Measurements from ENCODE around the gene NOX5. TPM values are rescaled to one million over a fixed set of nuclear protein-coding genes. Genes with fewer than 3 reads are reported as not detected.
"Not testable (repeated sequence)": the region's sequence is repeated elsewhere in the genome, so short reads cannot be mapped to it uniquely, and the experiment has no call there.

Gene NOX5
- total and polyA plus RNA-seq, 10 of the 15 experiments (the other 5 are each of a cell fraction or from before 2014, with no cell fraction given) = not detected

- Histone ChIP-seq H3K27ac (ENCODE audit: control insufficient read depth, insufficient read depth) (no peak overlapping the region), H3K79me2 (ENCODE audit: control insufficient read depth, insufficient read depth, low read length) (no peaks in the 10 kb centered on the region), H2AFZ (ENCODE audit: control insufficient read depth, low read depth, low read length) (no peak overlapping the region), H4K20me1 (ENCODE audit: control insufficient read depth, insufficient read depth) (no peaks in the 10 kb centered on the region), H3K4me2 (ENCODE audit: control insufficient read depth, insufficient read depth) (no peak overlapping the region), H3K4me1 (ENCODE audit: control insufficient read depth, insufficient read depth, low read length) (no peaks in the 10 kb centered on the region), H3K9me3 (replicated peaks; ENCODE audit: control insufficient read depth, insufficient read depth, low read length) (no peaks in the 10 kb centered on the region), H3K36me3 (ENCODE audit: control insufficient read depth in 2 of 2, insufficient read depth in 2 of 2, low read length in 1 of 2) (no peaks in the 10 kb centered on the region), H3K27me3 (replicated peaks in 1 of 2; ENCODE audit: control insufficient read depth in 2 of 2, insufficient read depth in 2 of 2, low read length in 1 of 2) (no peaks in the 10 kb centered on the region), H3K9ac (ENCODE audit: control insufficient read depth, insufficient read depth, low read length) (no peak overlapping the region), H3K4me3 (no peak overlapping the region)
- ATAC-seq = no peak
- TF ChIP-seq POU2F2 (IDR thresholded peaks at IDR 0.05; ENCODE audit: borderline replicate concordance, low read depth, low read length) (no peak), NFXL1 (IDR thresholded peaks at IDR 0.05; ENCODE audit: borderline replicate concordance) (no peak), FOXM1 (IDR thresholded peaks at IDR 0.05; ENCODE audit: low read depth, low read length) (no peak), SUPT20H (IDR thresholded peaks at IDR 0.05; ENCODE audit: borderline replicate concordance, control insufficient read depth, low read depth, low read length) (no peak), REST (IDR thresholded peaks at IDR 0.05; ENCODE audit: low read depth, low read length) (no peak)
- no TSS peak for BruUV-seq (replicated peaks)
- DNase-seq (ENCODE audit: low read depth, low spot score) = no peak
- CTCF ChIA-PET = no interaction called here
- FAIRE-seq = no peak
- SMC1A ChIA-PET (ENCODE audit: uncharacterized antibody, unreplicated experiment) = no interaction called here
- WGBS (ENCODE audit: insufficient coverage, insufficient replicate concordance, low lambda C conversion rate, missing lambda C conversion rate) = 1% methylated on average over 4 of the region's 4 CpGs
- RAD21 ChIA-PET (ENCODE audit: unreplicated experiment) = no interaction called here
- intact Hi-C loops (cut with micrococcal nuclease; ENCODE audit: unreplicated experiment) = no loop called here
- in situ Hi-C loops (cut with MboI) = no loop called here
- POLR2A ChIA-PET = no interaction called here
Measured at GRCh38 chr15:68972201-68973065, 42.1 kb upstream of the NOX5 start.

- DNase-seq (ENCODE audit: low read depth, low spot score); H3K4me3 ChIP-seq; H3K27ac ChIP-seq (ENCODE audit: control insufficient read depth, insufficient read depth); CTCF ChIA-PET; BruUV-seq (replicated peaks); SMC1A ChIA-PET (ENCODE audit: uncharacterized antibody, unreplicated experiment); intact Hi-C loops (cut with micrococcal nuclease; ENCODE audit: unreplicated experiment); FAIRE-seq; RAD21 ChIA-PET (ENCODE audit: unreplicated experiment); H4K20me1 ChIP-seq (ENCODE audit: control insufficient read depth, insufficient read depth); H3K4me2 ChIP-seq (ENCODE audit: control insufficient read depth, insufficient read depth); H2AFZ ChIP-seq (ENCODE audit: control insufficient read depth, low read depth, low read length); ATAC-seq; H3K36me3 ChIP-seq (ENCODE audit: control insufficient read depth in 2 of 2, insufficient read depth in 2 of 2, low read length in 1 of 2); H3K4me1 ChIP-seq (ENCODE audit: control insufficient read depth, insufficient read depth, low read length); H3K9me3 ChIP-seq (replicated peaks; ENCODE audit: control insufficient read depth, insufficient read depth, low read length); POLR2A ChIA-PET; H3K9ac ChIP-seq (ENCODE audit: control insufficient read depth, insufficient read depth, low read length); H3K27me3 ChIP-seq (replicated peaks in 1 of 2; ENCODE audit: control insufficient read depth in 2 of 2, insufficient read depth in 2 of 2, low read length in 1 of 2); in situ Hi-C loops (cut with MboI); H3K79me2 ChIP-seq (ENCODE audit: control insufficient read depth, insufficient read depth, low read length): not testable (repeated sequence)
- WGBS (ENCODE audit: insufficient coverage, insufficient replicate concordance, low lambda C conversion rate, missing lambda C conversion rate) = 70% methylated on average over 25 of the region's 26 CpGs
Measured at GRCh38 chr15:68975651-68976160, 38.8 kb upstream of the NOX5 start.

- intact Hi-C loops (cut with micrococcal nuclease; ENCODE audit: unreplicated experiment); CTCF ChIA-PET; H3K9ac ChIP-seq (ENCODE audit: control insufficient read depth, insufficient read depth, low read length); H4K20me1 ChIP-seq (ENCODE audit: control insufficient read depth, insufficient read depth); in situ Hi-C loops (cut with MboI); H3K27ac ChIP-seq (ENCODE audit: control insufficient read depth, insufficient read depth); FAIRE-seq; SMC1A ChIA-PET (ENCODE audit: uncharacterized antibody, unreplicated experiment); H3K79me2 ChIP-seq (ENCODE audit: control insufficient read depth, insufficient read depth, low read length); ATAC-seq; H3K4me3 ChIP-seq; H3K27me3 ChIP-seq (replicated peaks in 1 of 2; ENCODE audit: control insufficient read depth in 2 of 2, insufficient read depth in 2 of 2, low read length in 1 of 2); H3K9me3 ChIP-seq (replicated peaks; ENCODE audit: control insufficient read depth, insufficient read depth, low read length); H3K36me3 ChIP-seq (ENCODE audit: control insufficient read depth in 2 of 2, insufficient read depth in 2 of 2, low read length in 1 of 2); H3K4me1 ChIP-seq (ENCODE audit: control insufficient read depth, insufficient read depth, low read length); RAD21 ChIA-PET (ENCODE audit: unreplicated experiment); BruUV-seq (replicated peaks); H2AFZ ChIP-seq (ENCODE audit: control insufficient read depth, low read depth, low read length); POLR2A ChIA-PET; H3K4me2 ChIP-seq (ENCODE audit: control insufficient read depth, insufficient read depth); DNase-seq (ENCODE audit: low read depth, low spot score): not testable (repeated sequence)
- WGBS (ENCODE audit: insufficient coverage, insufficient replicate concordance, low lambda C conversion rate, missing lambda C conversion rate) = 41% methylated on average over 10 of the region's 10 CpGs
Measured at GRCh38 chr15:68977426-68977825, 37.1 kb upstream of the NOX5 start.
